Activated CD4-positive, CD25-positive, alpha-beta regulatory T cell treated with anti-CD3 and anti-CD28 coated beads, Interleukin-2, amount 50 U/mL, for 16 hours (primary cell): Measurements from ENCODE around the gene CDH13.

Source experiments
- DNase-seq: peaks from one replicate; pipeline ENCODE4 v3.0.0-alpha.2; 2020; ENCODE audit warnings: low read depth, low spot score

The CDH13 gene

GRCh38 chr16:83552228-83552627, 925.5 kb downstream of the CDH13 start:
- DNase-seq: no peak

DNA sequence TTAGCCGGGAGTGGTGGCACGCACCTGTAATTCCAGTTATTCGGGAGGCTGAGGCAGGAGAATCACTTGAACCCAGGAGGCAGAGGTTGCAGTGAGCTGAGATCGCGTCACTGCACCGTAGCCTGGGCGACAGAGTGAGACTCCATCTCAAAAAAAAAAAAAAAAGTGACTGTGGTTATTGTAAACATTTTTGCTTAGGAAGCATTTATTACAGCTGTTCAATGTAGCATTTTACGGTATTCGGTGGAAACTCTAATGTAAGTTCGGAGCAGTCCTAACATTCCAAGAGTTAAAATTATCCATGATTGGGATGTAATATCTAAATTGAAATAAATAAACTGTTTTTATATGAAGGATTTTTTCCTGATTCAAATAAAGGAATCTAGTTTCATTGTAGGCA, 926.2 kb downstream of the CDH13 start:
- no peak for DNase-seq

DNA sequence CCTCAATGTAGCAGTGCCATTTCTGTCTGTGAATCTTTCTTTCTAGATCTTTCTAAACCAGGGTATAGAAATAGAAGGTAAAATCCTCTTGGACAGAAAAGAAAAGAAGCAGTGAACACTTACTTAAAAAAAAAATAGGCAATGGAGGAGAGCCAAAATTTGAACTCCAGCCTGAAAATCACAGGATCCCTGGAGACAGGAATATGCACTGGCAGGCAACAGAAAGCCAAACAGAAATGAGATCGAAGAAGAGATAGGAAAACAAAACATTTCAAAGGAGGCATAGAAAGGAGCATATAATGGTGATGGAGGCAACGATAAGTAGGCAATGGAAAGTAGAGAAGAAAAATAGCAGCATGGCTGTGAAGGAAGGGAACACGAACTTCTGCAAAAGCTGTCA, 927.3 kb downstream of the CDH13 start:
- no peak for DNase-seq

DNA sequence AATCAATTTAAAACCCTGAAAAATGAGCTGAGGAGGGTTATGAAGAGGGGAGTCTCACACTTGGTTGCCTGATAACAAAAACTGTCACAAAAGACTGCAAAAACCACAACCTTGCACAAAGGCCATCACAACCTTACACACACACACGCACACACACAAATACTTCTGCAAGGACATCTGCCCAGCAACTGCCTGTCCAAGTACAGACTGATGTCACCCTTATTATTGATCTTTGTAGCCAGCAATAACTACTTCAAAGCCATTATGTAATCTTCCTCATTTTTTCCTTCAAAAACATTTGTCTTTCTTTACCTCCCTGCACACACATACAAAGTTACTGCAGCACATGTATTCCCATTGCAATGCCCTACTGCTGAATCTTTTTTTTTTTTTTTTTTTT, 927.8 kb downstream of the CDH13 start:
- no peak for DNase-seq

GRCh38 chr16:83561876-83562275, 935.1 kb downstream of the CDH13 start:
- DNase-seq: no peak

DNA sequence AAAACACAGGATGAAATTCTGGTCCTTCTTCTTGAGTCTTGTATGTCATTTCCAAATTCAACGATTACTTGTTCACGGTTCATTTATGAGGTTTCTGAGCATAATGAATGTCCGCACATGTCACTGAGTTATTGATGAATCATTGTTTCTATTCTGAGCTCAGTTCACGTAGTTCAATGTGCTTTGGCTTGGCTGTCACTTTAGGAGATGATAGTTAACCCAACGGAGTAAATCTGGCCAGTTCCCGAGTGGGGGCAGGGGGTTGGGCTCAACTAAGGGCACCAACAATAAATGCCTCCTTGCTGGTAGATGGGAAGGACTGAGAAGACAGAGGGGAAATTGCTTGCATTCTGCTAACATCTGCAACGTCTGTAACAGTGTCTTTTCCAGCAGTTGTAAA, 941.6 kb downstream of the CDH13 start:
- DNase-seq: no peak

- DNase-seq: no peak
Measured at GRCh38 chr16:83574388-83574787, 947.6 kb downstream of the CDH13 start.

GRCh38 chr16:83577078-83577745, 950.4 kb downstream of the CDH13 start:
- DNase-seq: no peak

- DNase-seq: no peak
Measured at GRCh38 chr16:83578171-83578570, 951.4 kb downstream of the CDH13 start.

GRCh38 chr16:83579027-83579426, 952.3 kb downstream of the CDH13 start:
- no peak for DNase-seq

- DNase-seq: no peak
Measured at GRCh38 chr16:83579436-83579835, 952.7 kb downstream of the CDH13 start.

GRCh38 chr16:83581082-83581481, 954.3 kb downstream of the CDH13 start:
- no peak for DNase-seq

- DNase-seq: no peak
Measured at GRCh38 chr16:83581994-83582747, 955.4 kb downstream of the CDH13 start.

DNA sequence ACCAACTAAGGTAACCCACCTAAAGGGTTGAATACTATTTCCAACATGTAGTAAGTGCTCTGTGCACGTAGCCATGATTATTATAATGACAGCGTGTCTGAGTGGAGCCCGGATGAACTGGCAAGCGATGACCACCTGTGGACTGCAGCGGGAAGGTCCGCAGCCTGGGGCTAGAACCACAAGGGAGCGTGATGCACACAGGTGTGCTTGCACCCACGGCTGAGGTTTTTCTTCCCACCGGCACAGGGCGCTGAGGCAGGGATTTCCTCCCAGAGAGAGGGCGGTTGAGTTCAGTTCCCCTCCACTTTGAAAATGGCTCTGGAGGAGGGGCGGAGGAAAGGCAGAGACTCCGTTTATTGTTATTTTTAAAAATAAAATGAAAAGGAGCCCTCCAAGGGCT, 959.3 kb downstream of the CDH13 start:
- DNase-seq: no peak

- DNase-seq: no peak
Measured at GRCh38 chr16:83586461-83587200, 959.9 kb downstream of the CDH13 start.

- no peak for DNase-seq
Measured at GRCh38 chr16:83587201-83587600, 960.4 kb downstream of the CDH13 start.

DNA sequence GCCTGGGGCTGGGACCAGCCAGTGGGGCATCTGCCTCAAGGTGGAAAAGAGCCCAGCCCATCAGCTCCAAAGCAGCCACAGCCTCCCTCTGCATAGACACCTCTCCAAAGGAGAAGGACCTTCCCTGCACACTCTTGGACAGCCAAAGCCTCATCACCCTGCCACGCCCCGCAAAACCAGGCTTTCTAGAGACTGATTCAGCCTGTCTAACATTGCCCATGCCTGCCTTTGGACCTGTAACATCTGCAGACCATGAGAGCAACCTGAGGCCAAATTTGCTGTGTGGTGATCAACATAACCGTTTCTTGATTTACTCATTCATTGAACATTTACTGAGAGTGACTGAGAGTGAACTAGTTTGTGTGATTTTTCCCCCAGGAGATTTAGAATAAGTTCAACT, 961.3 kb downstream of the CDH13 start:
- DNase-seq: no peak

- DNase-seq: no peak
Measured at GRCh38 chr16:83589576-83589975, 962.8 kb downstream of the CDH13 start.

- DNase-seq: no peak
Measured at GRCh38 chr16:83592778-83593177, 966.0 kb downstream of the CDH13 start.

DNA sequence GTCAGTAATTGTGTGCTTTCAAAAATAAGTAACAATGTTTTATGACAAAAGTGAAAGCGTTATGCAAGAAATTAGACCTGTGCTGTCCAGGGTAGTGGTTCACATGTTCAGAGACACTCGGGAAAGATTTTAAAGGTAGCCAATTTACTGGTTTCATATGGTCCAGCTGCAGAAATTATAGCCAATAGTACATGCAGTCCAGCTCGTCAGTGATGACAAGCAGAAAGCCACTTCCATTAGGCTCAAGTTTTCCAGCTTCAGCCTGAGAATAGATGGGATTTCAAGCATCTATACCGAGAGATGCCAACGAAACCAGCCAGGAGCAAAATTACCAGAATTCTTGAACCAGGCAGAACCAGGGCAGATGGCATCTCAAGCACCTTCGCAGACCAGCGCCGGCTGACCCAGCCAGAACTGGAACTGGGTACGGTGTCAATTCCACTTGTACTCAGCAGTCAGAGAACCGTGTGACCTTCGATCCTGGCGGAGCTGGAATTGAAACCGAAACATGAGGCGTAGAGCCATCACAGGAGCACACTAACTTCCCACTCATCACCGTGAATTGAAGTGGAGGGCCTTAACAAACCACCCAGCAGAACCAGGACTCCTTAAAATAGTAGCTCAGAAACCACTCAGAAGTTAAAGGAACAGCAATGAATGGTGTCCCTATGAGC, 973.2 kb downstream of the CDH13 start:
- no peak for DNase-seq

- DNase-seq: no peak
Measured at GRCh38 chr16:83602761-83603722, 976.3 kb downstream of the CDH13 start.
